ENCODE data around the gene RNASET2.
"Not testable (repeated sequence)": the region's sequence is repeated elsewhere in the genome, so short reads cannot be mapped to it uniquely, and the experiment has no call there.

Gene RNASET2

GRCh38 chr6:166898910-166899309, 57.4 kb downstream of the RNASET2 start:
- H3K4me3 ChIP-seq (ENCODE audit: low read depth, low read length): no peak overlapping the region
- no peak for TF ChIP-seq CTCF (IDR thresholded peaks at IDR 0.05; ENCODE audit: insufficient read depth, low read depth, low read length, missing control alignments)
- no peak for DNase-seq (ENCODE audit: low read depth)

GRCh38 chr6:166894614-166895013, 61.7 kb downstream of the RNASET2 start:
- not testable (repeated sequence) for DNase-seq (ENCODE audit: low read depth); H3K4me3 ChIP-seq (ENCODE audit: low read depth, low read length)

GRCh38 chr6:166892472-166892871, 63.9 kb downstream of the RNASET2 start:
- H3K4me3 ChIP-seq (ENCODE audit: low read depth, low read length): not testable (repeated sequence)

DNA sequence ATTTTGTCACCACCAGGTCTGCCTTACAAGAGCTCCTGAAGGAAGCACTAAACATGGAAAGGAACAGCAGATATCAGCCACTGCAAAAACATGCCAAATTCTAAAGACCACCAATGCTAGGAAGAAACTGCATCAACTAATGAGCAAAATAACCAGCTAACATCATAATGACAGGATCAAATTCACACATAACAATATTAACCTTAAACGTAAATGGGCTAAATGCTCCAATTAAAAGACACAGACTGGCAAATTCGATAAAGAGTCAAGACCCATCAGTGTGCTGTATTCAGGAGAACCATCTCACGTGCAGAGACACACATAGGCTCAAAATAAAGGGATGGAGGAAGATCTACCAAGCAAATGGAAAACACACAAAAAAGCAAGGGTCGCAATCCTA, 69.6 kb downstream of the RNASET2 start:
- DNase-seq (ENCODE audit: low read depth); H3K4me3 ChIP-seq (ENCODE audit: low read depth, low read length): not testable (repeated sequence)

More at GRCh38 chr6:166892472-166892871, 63.9 kb downstream of the RNASET2 start:
- not testable (repeated sequence) for DNase-seq (ENCODE audit: low read depth)

DNA sequence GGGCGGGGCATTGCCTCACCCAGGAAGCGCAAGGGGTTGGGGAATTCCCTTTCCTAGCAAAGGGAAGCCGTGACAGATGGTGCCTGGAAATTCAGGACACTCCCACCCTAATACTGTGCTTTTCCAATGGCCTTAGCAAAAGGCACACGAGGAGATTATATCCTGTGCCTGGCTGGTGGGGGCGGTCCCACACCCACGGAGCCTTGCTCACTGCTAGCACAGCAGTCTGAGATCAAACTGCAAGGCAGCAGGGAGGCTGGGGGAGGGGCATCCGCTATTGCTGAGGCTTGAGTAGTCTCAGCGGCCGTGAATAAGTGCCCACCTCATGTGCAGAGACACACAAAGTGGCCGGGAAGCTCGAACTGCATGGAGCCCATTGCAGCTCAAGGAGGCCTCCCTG, 71.4 kb downstream of the RNASET2 start:
- not testable (repeated sequence) for H3K4me3 ChIP-seq (ENCODE audit: low read depth, low read length); DNase-seq (ENCODE audit: low read depth)

DNA sequence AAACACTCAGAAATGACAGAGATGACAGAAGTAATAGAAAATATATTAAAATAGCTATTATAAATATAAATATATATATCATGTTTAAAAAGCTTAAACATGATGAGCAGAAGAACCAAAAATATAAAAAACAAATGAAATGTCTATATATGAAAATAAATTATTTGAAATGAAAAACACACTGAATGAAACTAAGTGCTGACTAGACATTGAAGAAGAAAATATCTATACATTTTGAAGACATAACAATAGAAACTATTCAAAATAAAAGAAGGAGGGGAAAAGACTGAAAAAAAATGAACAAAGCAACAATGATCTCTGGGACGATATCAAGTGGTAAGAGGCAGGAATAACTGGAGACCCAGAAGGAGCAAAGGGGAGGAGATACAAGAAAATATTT, 76.8 kb downstream of the RNASET2 start:
- no peak for DNase-seq (ENCODE audit: low read depth)
- no peak overlapping the region for H3K4me3 ChIP-seq (ENCODE audit: low read depth, low read length)
- no peak for TF ChIP-seq CTCF (IDR thresholded peaks at IDR 0.05; ENCODE audit: insufficient read depth, low read depth, low read length, missing control alignments)

All from GM12865 (cell line).